SK-N-SH (cell line): ENCODE results near the gene DES. TPM values are rescaled to one million over a fixed set of nuclear protein-coding genes. Genes with fewer than 3 reads are reported as not detected.

Experiments
- CTCF ChIA-PET: fragments of 300-600, 350-600 bp; formaldehyde crosslinking; extraction: SDS; loops from one replicate; lab custom pipeline; 2021; lab: Yijun Ruan, JAX
- POLR2A ChIA-PET: fragments of 350-600 bp; sonication (Branson Sonifier 250); formaldehyde crosslinking; extraction: SDS; loops from one replicate; lab custom pipeline; 2020; ENCODE audit warnings: antibody characterized with exemption, inconsistent platforms; lab: Yijun Ruan, JAX
- DNase-seq: peaks from one replicate; pipeline ENCODE4 v3.0.0; 2012
- H2AFZ ChIP-seq: fragments of 200-600 bp; sonication (generic); 2 replicates; pipeline ENCODE4 v1.8.1; 2016; ENCODE audit warnings: antibody characterized with exemption, mild to moderate bottlenecking, low read depth
- H3F3A ChIP-seq: fragments of 200-600 bp; sonication (generic); replicated peaks from 2 replicates; pipeline ENCODE3; 2016; ENCODE audit warnings: antibody characterized with exemption, mild to moderate bottlenecking; ENCODE audit not compliant: insufficient read depth
- H3K27ac ChIP-seq, 2 experiments: fragments of 200-500 bp in 1 of 2; fragments of 200-600 bp in 1 of 2; sonication (Bioruptor generic) in 1 of 2; sonication (generic), shearing (Covaris generic) in 1 of 2; 2 replicates each; pipeline versions ENCODE4 v1.5.1 to v1.6.1; 2014 to 2016; ENCODE audit warnings: low read depth in 2 of 2, inconsistent platforms in 1 of 2, low read length in 1 of 2, mild to moderate bottlenecking in 1 of 2, mixed read lengths in 1 of 2
- H3K27me3 ChIP-seq: fragments of 200-600 bp; sonication (generic), shearing (Covaris generic); 2 replicates; pipeline ENCODE4 v1.6.1; 2016; ENCODE audit warnings: mixed run types; ENCODE audit not compliant: insufficient read depth
- H3K36me3 ChIP-seq, 2 experiments: fragments of 200-500 bp in 1 of 2; fragments of 200-600 bp in 1 of 2; sonication (Bioruptor generic) in 1 of 2; sonication (generic) in 1 of 2; replicated peaks in 1 of 2; 2 replicates each; pipeline versions ENCODE3 to v1.5.1; 2014 to 2016; ENCODE audit warnings: low read length in 1 of 2, mild to moderate bottlenecking in 1 of 2; ENCODE audit not compliant: insufficient read depth in 2 of 2, control insufficient read depth in 1 of 2
- H3K4me1 ChIP-seq, 2 experiments: fragments of 200-500 bp in 1 of 2; fragments of 200-600 bp in 1 of 2; sonication (Bioruptor generic) in 1 of 2; sonication (generic), shearing (Covaris generic) in 1 of 2; 2 replicates each; pipeline versions ENCODE4 v1.5.1 to v1.6.1; 2014 to 2016; ENCODE audit warnings: low read depth in 1 of 2, low read length in 1 of 2, mixed run types in 1 of 2; ENCODE audit not compliant: insufficient read depth in 2 of 2, control insufficient read depth in 1 of 2
- H3K4me2 ChIP-seq: fragments of 200-600 bp; sonication (generic), shearing (Covaris generic); 2 replicates; pipeline ENCODE4 v1.6.1; 2017; ENCODE audit warnings: mixed run types
- H3K4me3 ChIP-seq, 2 experiments: fragments of 200-500 bp in 1 of 2; fragments of 200-600 bp in 1 of 2; sonication (Bioruptor generic) in 1 of 2; sonication (generic), shearing (Covaris generic) in 1 of 2; 2 replicates each; pipeline versions ENCODE4 v1.5.1 to v1.8.1; 2014 to 2016; ENCODE audit warnings: low read depth in 2 of 2, inconsistent platforms in 1 of 2, low read length in 1 of 2, mild to moderate bottlenecking in 1 of 2, mixed read lengths in 1 of 2, moderate library complexity in 1 of 2
- H3K79me2 ChIP-seq: fragments of 200-600 bp; sonication (generic); 2 replicates; pipeline ENCODE4 v1.8.1; 2017; ENCODE audit warnings: mild to moderate bottlenecking; ENCODE audit not compliant: insufficient read depth
- H3K9ac ChIP-seq: fragments of 200-600 bp; sonication (generic); 2 replicates; pipeline ENCODE4 v1.6.1; 2017; ENCODE audit warnings: mixed run types
- H3K9me2 ChIP-seq: fragments of 200-600 bp; sonication (generic); 2 replicates; pipeline ENCODE4 v1.6.1; 2017; ENCODE audit warnings: mixed run types
- H3K9me3 ChIP-seq: fragments of 200-600 bp; sonication (generic); 2 replicates; pipeline ENCODE4 v1.6.1; 2017; ENCODE audit warnings: mixed run types, mild to moderate bottlenecking, moderate library complexity
- H4K20me1 ChIP-seq: fragments of 200-600 bp; sonication (generic); 2 replicates; pipeline ENCODE4 v1.6.1; 2017; ENCODE audit warnings: mild to moderate bottlenecking, mixed run types; ENCODE audit not compliant: insufficient read depth
- ELF1 ChIP-seq: IDR thresholded peaks from 2 replicates; pipeline ENCODE4 v1.4.0; 2012
- EP300 ChIP-seq, 2 experiments: IDR thresholded peaks; 2 replicates each; pipeline versions ENCODE4 v1.4.0 to v1.6.1; 2012; ENCODE audit warnings: borderline replicate concordance in 1 of 2, low read depth in 1 of 2, low read length in 1 of 2
- FOSL2 ChIP-seq: IDR thresholded peaks from 2 replicates; pipeline ENCODE4 v1.4.0; 2012; ENCODE audit warnings: low read depth, mild to moderate bottlenecking, moderate library complexity, borderline replicate concordance
- GATA2 ChIP-seq: sonication (generic); formaldehyde crosslinking; IDR thresholded peaks from 2 replicates; pipeline ENCODE4 v1.5.0; 2020; ENCODE audit warnings: mild to moderate bottlenecking, missing genetic modification reagents
- JUND ChIP-seq: IDR thresholded peaks from 2 replicates; pipeline ENCODE4 v1.4.0; 2012
- MEF2A ChIP-seq: IDR thresholded peaks from 2 replicates; pipeline ENCODE4 v1.4.0; 2012; ENCODE audit warnings: low read depth, borderline replicate concordance
- MXI1 ChIP-seq: IDR thresholded peaks from 2 replicates; pipeline ENCODE4 v1.6.1; 2012; ENCODE audit warnings: mild to moderate bottlenecking, low read depth, low read length, improper control_type of control experiment
- NFIC ChIP-seq: IDR thresholded peaks from 2 replicates; pipeline ENCODE4 v1.4.0; 2012; ENCODE audit warnings: borderline replicate concordance
- RCOR1 ChIP-seq: fragments of 150-350 bp; IDR thresholded peaks from 2 replicates; pipeline ENCODE4 v1.6.1; 2017; ENCODE audit warnings: antibody characterized with exemption, low read length
- RFX5 ChIP-seq: IDR thresholded peaks from 2 replicates; pipeline ENCODE4 v1.6.1; 2012; ENCODE audit warnings: mild to moderate bottlenecking, improper control_type of control experiment, low read length
- SMC3 ChIP-seq: IDR thresholded peaks from 2 replicates; pipeline ENCODE4 v1.6.1; 2012; ENCODE audit warnings: low read depth, low read length, improper control_type of control experiment
- TAF1 ChIP-seq: IDR thresholded peaks from 2 replicates; pipeline ENCODE4 v1.6.1; 2012; ENCODE audit warnings: low read depth, mild to moderate bottlenecking, low read length, moderate library complexity, borderline replicate concordance
- TCF12 ChIP-seq: IDR thresholded peaks from 2 replicates; pipeline ENCODE4 v1.4.0; 2012
- WGBS: methylation state at CpG from one replicate; pipeline ENCODE4 v1.1.6; 2017; ENCODE audit warnings: low lambda C conversion rate; 5-methylcytosine and 5-hydroxymethylcytosine counted together
- polyA plus RNA-seq, 3 experiments: library from polyadenylated mRNA; depleted of rRNA; stranded (reverse); fragments of >200 nt; gene quantifications; 2 replicates each; pipeline ENCODE4 v1.2.3, GENCODE V29; 2012
- TF ChIP-seq, protein P1 (sequence below): IDR thresholded peaks from 2 replicates; pipeline ENCODE4 v1.4.0; 2012; ENCODE audit warnings: low read depth
- TF ChIP-seq, protein P2 (sequence below): fragments of 200-600 bp; sonication (generic); IDR thresholded peaks from 2 replicates; pipeline ENCODE4 v1.6.1; 2017; ENCODE audit warnings: antibody characterized with exemption, mild to moderate bottlenecking, moderate library complexity
- TF ChIP-seq, protein P3 (sequence below): IDR thresholded peaks from 2 replicates; pipeline ENCODE4; 2012
- TF ChIP-seq, protein P4 (sequence below): IDR thresholded peaks from 2 replicates; pipeline ENCODE4 v1.4.0; 2012; ENCODE audit warnings: low read depth, borderline replicate concordance
- TF ChIP-seq, protein P5 (sequence below): fragments of 150-350 bp; IDR thresholded peaks from 2 replicates; pipeline ENCODE4 v1.6.1; 2016; ENCODE audit warnings: mild to moderate bottlenecking, low read depth, low read length

DES gene
- polyA plus RNA-seq, 1 of the 3 experiments (the other 2 are of a cell fraction) = 0.21 TPM

DNA sequence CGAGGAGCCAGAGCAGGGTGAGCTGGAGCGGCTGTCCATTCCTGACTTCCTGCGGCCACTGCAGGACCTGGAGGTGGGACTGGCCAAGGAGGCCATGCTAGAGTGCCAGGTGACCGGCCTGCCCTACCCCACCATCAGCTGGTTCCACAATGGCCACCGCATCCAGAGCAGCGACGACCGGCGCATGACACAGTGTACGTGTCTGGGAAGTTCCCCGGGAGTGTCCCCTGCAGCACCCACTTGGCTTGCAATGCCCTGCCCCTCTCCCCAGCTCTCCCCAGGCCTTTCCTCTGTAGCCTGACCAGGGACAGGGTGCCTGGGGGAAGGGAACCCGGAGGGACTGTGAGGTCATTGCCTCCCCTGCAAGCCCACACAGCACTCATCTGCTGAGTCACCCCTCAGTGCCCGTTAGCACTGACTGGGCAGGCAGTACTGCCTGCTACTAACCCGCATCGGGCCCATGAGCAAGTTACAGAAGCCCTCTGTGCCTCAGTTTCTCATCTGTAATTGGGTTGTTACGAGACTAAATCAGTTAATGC, 51.1 kb downstream of the DES start:
- Histone ChIP-seq H3K27ac (peak overlapping the region in 1 of 2 experiments; percentile 41; a peak in 2 of 4 replicates), H2AFZ (no peak overlapping the region), H3K79me2 (no peaks in the 10 kb centered on the region), H4K20me1 (no peaks in the 10 kb centered on the region), H3K36me3 (peaks cover 16 to 64% of the 10 kb centered on the region in 2 experiments), H3K9me3 (no peaks in the 10 kb centered on the region), H3F3A (no peaks in the 10 kb centered on the region), H3K9ac (no peak overlapping the region), H3K27me3 (no peaks in the 10 kb centered on the region), H3K4me3 (no peak overlapping the region), H3K4me1 (peaks cover 12 to 26% of the 10 kb centered on the region in 2 experiments; a peak in 3 of 4 replicates), H3K4me2 (peak overlapping the region; percentile 38; the same call in 1 of the 2 replicates), H3K9me2 (no peaks in the 10 kb centered on the region)
- 93% methylated on average over 5 of the region's 16 CpGs for WGBS
- no peak for DNase-seq
- ChIA-PET CTCF (interaction anchor here (1.2 to 56.4 kb wide), 4 partner anchors 12 to 66 kb away, joined by 5 to 2824 read pairs (median 88); partner anchors contain the start of genes ASIC4, CHPF, GMPPA and TMEM198), POLR2A (no interaction called here)
- TF ChIP-seq RCOR1 (no peak), FOSL2 (peak; percentile 78; the same call in 1 of the 2 replicates), SMC3 (no peak), MEF2A (no peak), NFIC (no peak), EP300 (IDR thresholded peaks at IDR 0.05; ENCODE audit: borderline replicate concordance in 1 of 2, low read depth in 1 of 2, low read length in 1 of 2) (no peak; a peak in 1 of 4 replicates), MXI1 (no peak), JUND (peak; percentile 60; the same call in 1 of the 2 replicates), ELF1 (no peak), TCF12 (peak; percentile 39; the same call in 1 of the 2 replicates), GATA2 (CRISPR knock-in tag) (no peak), RFX5 (no peak), TAF1 (0 out of 2 replicates have a peak, but pooled peaks have one; percentile 22)
- TF ChIP-seq, protein P1, sequence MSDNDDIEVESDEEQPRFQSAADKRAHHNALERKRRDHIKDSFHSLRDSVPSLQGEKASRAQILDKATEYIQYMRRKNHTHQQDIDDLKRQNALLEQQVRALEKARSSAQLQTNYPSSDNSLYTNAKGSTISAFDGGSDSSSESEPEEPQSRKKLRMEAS = no peak
- TF ChIP-seq, protein P2, sequence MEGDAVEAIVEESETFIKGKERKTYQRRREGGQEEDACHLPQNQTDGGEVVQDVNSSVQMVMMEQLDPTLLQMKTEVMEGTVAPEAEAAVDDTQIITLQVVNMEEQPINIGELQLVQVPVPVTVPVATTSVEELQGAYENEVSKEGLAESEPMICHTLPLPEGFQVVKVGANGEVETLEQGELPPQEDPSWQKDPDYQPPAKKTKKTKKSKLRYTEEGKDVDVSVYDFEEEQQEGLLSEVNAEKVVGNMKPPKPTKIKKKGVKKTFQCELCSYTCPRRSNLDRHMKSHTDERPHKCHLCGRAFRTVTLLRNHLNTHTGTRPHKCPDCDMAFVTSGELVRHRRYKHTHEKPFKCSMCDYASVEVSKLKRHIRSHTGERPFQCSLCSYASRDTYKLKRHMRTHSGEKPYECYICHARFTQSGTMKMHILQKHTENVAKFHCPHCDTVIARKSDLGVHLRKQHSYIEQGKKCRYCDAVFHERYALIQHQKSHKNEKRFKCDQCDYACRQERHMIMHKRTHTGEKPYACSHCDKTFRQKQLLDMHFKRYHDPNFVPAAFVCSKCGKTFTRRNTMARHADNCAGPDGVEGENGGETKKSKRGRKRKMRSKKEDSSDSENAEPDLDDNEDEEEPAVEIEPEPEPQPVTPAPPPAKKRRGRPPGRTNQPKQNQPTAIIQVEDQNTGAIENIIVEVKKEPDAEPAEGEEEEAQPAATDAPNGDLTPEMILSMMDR = no peak
- TF ChIP-seq, protein P3, sequence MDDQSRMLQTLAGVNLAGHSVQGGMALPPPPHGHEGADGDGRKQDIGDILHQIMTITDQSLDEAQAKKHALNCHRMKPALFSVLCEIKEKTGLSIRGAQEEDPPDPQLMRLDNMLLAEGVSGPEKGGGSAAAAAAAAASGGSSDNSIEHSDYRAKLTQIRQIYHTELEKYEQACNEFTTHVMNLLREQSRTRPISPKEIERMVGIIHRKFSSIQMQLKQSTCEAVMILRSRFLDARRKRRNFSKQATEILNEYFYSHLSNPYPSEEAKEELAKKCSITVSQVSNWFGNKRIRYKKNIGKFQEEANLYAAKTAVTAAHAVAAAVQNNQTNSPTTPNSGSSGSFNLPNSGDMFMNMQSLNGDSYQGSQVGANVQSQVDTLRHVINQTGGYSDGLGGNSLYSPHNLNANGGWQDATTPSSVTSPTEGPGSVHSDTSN = 0 out of 2 replicates have a peak, but pooled peaks have one; percentile 21
- TF ChIP-seq, protein P4, sequence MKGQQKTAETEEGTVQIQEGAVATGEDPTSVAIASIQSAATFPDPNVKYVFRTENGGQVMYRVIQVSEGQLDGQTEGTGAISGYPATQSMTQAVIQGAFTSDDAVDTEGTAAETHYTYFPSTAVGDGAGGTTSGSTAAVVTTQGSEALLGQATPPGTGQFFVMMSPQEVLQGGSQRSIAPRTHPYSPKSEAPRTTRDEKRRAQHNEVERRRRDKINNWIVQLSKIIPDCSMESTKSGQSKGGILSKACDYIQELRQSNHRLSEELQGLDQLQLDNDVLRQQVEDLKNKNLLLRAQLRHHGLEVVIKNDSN = no peak
- TF ChIP-seq, protein P5, sequence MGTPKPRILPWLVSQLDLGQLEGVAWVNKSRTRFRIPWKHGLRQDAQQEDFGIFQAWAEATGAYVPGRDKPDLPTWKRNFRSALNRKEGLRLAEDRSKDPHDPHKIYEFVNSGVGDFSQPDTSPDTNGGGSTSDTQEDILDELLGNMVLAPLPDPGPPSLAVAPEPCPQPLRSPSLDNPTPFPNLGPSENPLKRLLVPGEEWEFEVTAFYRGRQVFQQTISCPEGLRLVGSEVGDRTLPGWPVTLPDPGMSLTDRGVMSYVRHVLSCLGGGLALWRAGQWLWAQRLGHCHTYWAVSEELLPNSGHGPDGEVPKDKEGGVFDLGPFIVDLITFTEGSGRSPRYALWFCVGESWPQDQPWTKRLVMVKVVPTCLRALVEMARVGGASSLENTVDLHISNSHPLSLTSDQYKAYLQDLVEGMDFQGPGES = no peak
